HG03108 (cell line): Measurements from ENCODE around the gene TNFRSF4.

Experiments used
- ATAC-seq: cut with Tn5 transposase; IDR thresholded peaks from one replicate; pipeline ENCODE4 v1.9.1; 2021; ENCODE audit warnings: moderate library complexity; ENCODE audit not compliant: unreplicated experiment

The TNFRSF4 gene

GRCh38 chr1:1245817-1246576 lies 32.0 kb upstream of the TNFRSF4 start:
- no peak for ATAC-seq

DNA sequence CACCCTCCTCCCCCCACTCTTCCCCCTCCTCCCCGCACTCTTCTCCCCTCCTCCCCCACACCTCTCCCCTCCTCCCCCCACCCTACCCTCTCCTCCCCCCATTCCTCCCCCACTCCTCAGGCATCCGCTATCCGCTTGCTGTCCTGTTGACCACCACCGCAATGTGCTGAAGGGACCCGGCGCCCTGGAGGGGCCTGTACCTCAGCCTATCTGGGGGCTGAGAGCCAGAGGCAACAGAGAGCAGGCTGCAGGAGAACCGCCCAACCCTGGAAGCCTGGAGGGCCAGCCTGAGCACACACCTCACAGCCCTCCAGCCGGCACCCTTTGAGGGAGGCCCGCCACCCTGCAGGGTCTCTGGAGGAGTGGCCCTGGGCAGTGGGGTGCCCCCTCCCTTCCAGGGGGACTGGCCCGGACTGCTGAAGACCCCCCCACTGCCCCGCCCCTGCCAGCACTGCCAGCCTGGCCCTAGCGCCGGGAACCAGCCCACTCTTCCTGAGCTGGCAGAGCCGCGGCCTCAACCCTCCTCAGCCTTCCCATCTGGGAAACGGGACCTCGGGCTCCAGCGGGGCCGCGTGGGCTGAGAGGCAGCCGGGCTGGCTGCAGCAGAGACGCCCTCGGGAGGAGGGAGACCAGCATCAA lies 31.3 kb upstream of the TNFRSF4 start:
- ATAC-seq: no peak

- ATAC-seq: no peak
Measured at GRCh38 chr1:1244192-1244811, 30.3 kb upstream of the TNFRSF4 start.

DNA sequence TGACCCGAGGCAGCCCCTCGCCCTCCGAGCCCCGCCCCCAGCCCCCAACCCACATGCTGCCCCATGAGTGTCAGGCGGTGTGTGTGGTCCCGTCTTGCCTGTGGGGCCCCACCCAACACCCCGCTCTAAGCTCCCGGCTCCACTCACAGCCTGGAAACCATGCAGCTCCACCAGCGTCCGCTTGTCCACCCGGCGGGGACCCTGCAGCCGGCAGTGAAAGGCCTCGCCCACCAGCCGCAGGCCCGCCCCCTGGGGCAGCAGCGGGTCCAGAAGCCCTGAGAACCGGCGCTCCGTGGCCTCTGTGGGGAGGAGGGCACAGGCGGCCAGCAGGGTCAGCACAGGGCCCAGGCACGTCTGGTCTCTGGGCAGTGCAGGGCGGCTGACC lies 29.8 kb upstream of the TNFRSF4 start:
- no peak for ATAC-seq

DNA sequence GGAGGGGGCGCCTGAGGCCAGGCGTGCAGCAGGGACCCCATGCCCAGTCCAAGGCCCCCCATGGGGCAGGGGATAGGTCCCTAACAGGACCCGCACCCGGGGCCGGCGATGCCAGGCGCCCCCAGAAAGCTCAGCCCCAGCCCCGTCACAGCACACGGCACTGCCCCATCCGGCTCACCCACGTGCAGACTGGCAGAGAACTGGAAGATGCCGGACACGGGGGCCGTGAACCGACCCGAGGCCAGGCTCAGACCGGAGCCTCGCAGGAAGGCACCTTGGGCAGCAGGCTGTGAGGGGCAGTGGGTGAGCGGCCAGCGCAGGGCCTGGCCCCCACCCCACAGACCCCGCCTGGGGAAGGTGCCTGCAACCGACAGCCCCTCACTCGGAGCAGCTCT lies 29.3 kb upstream of the TNFRSF4 start:
- ATAC-seq: no peak

GRCh38 chr1:1242461-1243265 lies 28.7 kb upstream of the TNFRSF4 start:
- no peak for ATAC-seq

GRCh38 chr1:1241588-1242219 lies 27.8 kb upstream of the TNFRSF4 start:
- no peak for ATAC-seq

GRCh38 chr1:1240822-1241587 lies 27.1 kb upstream of the TNFRSF4 start:
- ATAC-seq: no peak

DNA sequence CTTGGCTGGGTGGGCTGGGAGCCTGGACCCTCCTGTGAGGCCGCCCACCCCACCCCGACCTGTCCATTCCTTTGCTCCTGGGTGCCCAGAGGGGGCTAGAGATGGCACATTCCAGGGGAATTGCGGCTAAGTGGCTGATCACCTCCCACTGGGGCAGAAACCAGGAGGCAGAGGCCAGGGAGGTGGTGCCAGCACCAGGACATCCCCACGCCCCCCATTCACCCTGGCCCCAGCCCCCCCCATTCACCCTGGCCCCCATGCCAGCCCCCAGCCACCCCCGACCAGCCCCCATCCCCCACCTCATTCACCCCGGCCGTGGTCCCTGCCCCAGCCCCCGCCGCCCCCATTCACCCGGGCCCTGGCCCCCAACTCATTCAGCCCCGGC lies 26.4 kb upstream of the TNFRSF4 start:
- ATAC-seq: no peak

DNA sequence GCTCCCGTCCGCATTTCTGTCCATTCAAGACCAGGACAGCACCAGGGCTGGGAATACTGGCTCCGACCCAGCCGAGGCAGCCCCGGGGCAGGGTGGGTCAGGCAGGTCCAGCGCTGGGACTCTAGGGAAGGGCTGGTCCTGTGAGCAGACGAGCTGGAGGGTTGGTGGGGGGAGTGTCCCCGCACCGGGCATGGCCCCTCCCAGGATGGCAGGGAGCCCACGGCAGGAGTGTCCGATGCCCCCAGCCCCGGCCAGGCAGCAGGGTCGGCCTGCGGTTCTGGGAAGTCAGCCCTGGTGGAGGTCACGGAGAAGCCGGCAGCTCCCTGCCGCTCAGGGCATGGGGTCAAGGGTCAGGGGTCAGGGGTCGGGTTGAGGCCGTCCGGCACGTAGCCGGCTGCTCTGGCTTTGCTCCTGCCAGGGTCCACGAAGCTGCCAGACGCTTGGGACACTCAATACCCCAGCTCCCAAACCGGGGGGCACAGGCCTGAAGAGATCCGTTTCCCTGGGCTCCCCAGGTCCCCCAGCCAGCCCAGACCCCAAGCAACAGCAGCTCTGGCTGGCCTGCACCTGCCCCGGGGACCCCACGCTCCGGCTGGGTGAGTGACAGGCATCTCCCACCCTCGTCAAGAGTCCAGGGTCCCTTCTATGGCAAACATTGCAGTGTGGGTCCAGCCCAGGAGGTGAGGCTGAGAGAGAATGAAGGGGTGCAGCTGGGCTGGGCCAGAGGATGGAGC lies 25.8 kb upstream of the TNFRSF4 start:
- no peak for ATAC-seq

GRCh38 chr1:1239227-1239613 lies 25.3 kb upstream of the TNFRSF4 start:
- no peak for ATAC-seq

DNA sequence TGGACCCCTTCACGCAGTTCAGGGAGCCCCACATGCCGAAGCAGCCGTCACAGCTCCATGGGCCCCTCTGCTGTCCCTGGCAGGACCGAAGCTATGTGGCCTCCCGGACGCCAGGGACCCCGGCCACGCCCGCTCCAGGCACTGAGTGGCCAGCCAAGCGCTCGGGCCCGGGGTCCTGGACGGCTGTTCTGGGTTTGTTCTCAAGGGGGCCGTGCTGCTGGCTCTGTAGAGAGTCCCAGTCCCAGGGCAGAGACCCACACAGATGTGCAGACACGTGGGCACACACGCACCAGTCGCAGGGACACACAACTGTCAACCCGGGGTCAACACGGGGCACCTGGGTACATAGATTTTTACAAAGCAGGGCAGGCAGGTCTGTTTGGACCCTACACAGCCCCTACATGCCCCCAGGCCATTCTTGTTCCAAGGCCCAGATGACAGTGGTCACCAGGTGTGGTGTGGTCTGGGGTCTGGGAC lies 24.8 kb upstream of the TNFRSF4 start:
- no peak for ATAC-seq

GRCh38 chr1:1237874-1238701 lies 24.1 kb upstream of the TNFRSF4 start:
- no peak for ATAC-seq

DNA sequence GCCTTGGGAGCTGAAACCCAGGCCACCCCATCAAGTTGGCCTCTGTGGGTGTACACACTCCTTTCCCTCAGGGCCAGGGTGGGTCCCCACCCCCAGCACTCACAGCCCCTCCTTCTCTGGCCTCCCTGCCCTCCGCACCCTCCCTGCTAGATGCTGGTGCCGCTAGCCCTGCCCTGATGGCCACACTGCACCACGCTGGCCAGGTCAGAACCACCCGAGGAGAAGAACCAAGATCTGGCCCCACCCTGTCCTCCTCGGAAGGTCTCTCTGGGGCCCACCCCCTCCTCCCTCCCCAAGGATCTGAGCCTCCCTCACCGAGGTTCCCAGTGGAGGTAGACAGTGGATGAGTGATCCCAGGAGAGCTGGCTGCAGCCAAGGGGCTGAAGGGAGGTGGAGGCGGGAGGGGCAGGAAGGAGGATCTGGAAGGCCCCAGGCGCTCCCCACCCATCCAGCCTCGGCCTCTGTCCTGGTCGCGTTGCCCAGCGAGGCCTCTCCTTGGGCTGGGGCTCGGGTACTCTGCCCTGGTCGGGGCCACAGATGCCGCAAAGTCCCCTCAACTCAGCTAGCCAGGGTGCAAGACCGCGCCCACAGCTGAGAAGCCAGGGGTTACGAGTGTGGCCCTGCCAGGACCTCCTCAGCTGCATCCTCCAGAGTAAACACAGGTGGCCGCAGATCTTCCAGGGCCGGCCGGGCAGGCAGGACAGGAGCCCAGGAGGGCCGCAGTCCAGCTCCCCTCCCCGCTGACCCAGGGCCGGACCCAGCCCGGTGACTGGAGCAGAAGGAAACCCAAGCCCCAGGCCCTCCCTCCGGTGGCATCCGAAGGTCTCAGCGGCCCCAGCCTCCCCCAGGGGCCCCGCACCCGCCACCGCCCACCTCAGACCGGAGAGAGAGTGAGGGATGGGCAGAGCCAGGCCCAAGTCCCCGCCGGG lies 23.3 kb upstream of the TNFRSF4 start:
- ATAC-seq: no peak

DNA sequence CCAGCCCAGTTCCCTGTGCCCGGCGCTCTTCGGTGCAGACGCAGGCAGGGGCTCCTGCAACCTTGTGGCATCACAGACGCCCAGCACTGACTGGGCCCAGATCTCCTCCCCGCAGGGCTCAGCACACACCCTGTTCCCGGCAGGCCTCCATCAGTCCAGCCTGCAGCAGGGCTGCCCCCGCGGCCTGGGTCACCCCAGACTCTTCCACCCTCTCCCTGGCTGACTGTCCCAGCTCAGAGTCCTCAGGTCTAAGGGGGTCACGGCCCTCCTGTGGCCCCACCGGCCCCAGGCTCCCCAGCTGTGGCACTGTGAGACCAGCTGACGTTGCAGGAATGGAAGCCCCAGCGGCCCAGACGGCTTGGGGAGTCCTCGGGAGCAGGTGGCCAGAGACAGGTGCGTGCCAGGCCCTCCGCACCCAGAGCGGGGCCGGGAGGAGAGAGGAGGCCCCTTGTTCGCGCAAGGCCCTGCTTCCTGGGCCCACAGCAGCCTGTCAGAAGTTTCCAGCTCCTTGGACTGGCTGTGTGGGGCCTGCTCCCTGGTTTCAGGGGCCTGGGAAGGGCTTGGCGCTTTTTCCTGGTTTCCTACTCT lies 22.3 kb upstream of the TNFRSF4 start:
- no peak for ATAC-seq

DNA sequence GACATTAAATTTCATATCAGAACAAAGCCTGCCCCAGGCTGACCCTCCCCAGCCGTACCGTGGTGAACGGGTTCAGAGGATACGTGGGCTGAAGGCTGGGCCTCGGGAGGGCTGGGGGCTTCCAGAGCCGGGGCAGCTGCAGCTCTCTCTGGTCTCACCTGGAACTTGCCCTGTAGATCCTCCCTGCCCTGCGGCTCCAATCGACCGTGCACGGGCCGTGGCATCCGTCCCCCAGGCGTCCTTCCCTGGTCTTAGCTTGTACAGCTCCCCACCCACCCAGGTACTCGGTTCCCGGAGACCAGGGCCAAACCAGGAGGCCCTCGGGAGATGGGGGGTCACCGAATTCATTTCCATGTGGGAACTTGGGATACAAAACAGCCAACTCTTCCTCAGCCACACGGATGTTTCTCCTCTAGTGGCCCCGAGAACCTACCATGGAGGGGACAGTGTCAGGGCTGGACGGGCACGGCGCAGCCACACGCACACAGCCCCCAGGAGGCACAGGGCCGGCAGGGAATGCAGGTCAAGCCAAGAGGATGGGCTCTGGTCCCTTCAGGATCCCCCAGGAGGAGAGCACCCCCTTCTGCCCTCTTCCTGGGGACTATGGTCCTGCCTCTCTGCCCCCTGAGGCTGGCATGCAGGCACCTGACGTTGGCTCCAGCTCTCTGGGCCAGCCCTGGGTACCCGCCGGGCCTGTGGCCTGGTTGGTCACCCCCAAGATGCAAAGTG lies 21.2 kb upstream of the TNFRSF4 start:
- ATAC-seq: no peak
